ENCODE data around the gene CAPN10.

Gene CAPN10

GRCh38 chr2:240590681-240591111 is 4.2 kb downstream of the CAPN10 start:
- no peak for DNase-seq

DNA sequence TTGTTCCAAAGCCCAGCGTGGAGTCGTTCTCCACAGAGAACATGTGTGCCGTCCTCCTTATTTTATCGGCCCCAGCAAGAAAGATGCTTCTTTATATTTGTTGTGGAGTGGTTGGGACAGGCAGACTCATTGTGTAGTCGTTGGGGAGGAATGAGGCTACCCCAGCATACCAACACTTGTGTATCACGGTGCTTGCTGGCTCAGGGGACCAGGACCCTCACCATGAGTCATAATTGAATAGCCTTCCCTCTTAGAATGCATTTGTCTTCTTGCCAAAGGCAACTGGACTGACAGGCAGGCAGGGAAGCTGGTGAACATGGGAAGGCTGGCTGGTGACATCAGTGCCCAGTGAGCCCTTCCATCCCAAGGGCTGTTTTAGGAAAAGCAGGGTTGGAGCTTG is 4.7 kb downstream of the CAPN10 start:
- no peak for DNase-seq

DNA sequence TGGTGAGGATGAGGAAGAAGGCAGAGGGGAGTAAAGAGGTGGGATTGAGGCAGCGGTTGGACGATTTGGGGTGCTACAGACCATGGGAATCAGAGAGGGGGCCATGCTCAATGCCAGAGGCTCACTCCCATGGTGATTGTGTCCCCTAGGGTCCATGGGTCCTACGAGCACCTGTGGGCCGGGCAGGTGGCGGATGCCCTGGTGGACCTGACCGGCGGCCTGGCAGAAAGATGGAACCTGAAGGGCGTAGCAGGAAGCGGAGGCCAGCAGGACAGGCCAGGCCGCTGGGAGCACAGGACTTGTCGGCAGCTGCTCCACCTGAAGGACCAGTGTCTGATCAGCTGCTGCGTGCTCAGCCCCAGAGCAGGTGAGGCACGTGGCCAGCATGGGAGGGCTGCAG is 5.2 kb downstream of the CAPN10 start:
- DNase-seq, result no peak

DNA sequence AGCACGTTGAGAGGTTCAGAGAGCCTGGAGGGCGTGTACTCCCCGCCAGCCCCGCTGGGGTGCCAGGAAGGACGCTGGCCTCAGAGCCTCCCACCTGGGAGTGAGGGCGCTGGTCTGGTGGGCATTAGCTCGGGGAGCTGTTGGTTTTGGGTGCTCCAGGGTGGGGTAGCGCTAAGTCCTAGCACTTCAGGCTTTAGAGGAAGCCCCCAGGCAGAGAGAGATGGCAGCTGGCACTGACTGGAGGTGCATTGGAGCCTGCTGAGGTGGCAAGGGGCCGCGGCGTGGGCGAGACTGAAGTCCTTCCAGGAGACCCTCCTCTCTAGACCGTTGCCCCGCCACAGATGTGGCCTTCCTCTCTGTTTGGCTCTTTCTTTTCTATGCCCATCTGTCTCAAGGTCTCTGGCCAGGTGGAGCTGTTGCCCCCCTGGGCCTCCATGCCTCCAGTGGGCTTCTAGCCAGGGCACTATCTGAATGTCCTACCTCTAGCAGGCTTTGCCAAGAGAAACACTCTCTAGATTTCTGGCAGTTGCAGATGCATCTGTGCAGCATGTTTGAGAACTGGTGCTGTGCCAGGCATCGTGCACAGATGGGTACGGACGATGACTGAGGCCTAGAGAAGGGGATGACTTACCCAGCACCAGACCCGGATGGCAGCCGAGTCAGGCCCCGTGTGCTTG is 6.6 kb downstream of the CAPN10 start:
- DNase-seq, result peak; percentile 86

- no peak for DNase-seq
Observed at GRCh38 chr2:240593703-240594451, 7.3 kb downstream of the CAPN10 start.

- DNase-seq, result no peak
Observed at GRCh38 chr2:240594511-240595380, 8.2 kb downstream of the CAPN10 start.

- no peak for DNase-seq
Observed at GRCh38 chr2:240595381-240596079, 9.0 kb downstream of the CAPN10 start.

DNA sequence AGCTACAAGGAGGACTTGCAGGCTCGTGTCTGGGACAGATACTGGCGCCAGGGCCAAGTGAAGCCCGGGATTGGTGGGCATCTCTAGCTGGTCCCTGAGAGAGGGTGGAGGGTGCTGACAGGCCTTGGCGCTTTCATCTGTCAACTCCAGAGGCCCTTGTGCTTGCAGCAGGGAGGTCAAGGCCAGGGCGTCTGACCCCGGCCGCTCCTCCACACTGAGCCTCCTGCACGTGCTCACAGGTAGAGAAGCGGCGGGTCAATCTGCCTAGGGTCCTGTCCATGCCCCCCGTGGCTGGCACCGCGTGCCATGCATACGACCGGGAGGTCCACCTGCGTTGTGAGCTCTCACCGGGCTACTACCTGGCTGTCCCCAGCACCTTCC is 9.5 kb downstream of the CAPN10 start:
- no peak for DNase-seq

GRCh38 chr2:240596491-240596931 is 10.0 kb downstream of the CAPN10 start:
- no peak for DNase-seq

GRCh38 chr2:240597054-240597418 is 10.5 kb downstream of the CAPN10 start:
- DNase-seq, result no peak

DNA sequence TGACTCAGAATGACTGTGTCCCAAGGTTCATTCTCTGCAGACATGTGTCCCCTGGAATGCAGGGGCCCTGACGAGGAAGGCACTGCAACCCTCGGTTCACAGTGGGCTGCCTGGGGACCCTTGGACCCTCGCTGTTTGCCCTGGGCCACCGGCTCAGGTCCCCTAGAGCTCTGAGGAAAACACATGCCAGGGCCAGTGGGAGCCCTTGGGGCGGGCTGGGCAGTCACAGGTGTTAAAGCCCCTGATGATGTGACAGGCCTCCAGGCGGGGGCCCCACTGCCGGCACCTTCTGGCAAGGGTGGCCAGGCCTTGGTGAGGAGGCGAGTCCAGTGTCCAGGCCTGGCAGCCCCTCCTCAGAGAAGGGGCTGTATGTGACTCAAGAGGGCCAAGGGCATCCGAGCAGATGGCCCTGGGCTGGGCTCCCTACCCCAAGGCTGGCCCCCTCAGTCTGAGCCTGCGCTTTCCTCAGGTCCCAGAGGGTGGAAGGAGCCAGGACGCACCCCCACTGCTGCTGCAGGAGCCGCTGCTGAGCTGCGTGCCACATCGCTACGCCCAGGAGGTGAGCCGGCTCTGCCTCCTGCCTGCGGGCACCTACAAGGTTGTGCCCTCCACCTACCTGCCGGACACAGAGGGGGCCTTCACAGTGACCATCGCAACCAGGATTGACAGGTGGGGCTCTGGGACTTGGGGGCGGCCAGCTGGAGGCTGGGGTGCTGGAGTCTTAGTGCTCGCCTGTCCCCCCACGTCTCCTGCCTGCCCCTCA is 11.1 kb downstream of the CAPN10 start:
- DNase-seq, result no peak

DNA sequence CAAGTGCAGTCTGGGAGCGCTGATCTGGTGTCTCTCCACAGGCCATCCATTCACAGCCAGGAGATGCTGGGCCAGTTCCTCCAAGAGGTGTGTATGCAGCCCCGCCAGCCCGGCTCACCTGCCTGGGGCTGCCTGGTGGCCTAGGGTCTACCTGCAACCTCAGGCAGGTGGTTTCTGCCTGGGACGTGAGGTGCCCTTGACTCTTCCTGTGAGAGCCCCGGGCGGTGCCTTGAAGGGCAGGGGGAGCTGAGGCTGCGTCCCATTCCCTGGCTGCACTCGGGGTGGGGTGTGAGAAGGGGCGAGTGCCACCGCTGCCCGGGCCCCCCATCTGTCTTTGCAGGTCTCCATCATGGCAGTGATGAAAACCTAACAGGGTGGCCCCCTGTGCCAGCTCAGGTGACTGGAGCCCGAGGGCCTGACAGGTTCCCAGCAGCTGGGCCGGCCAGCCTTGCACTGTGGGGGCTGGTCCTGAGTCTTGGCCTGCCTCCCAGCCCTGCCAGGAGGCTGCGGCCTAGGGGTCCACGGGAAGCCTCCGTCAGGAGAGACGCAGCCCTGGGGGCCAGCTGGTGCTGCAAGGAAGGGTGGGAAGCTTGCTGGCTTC is 11.9 kb downstream of the CAPN10 start:
- DNase-seq, result no peak

GRCh38 chr2:240599141-240599583 is 12.6 kb downstream of the CAPN10 start:
- no peak for DNase-seq

GRCh38 chr2:240600451-240600961 is 14.0 kb downstream of the CAPN10 start:
- DNase-seq, result no peak

DNA sequence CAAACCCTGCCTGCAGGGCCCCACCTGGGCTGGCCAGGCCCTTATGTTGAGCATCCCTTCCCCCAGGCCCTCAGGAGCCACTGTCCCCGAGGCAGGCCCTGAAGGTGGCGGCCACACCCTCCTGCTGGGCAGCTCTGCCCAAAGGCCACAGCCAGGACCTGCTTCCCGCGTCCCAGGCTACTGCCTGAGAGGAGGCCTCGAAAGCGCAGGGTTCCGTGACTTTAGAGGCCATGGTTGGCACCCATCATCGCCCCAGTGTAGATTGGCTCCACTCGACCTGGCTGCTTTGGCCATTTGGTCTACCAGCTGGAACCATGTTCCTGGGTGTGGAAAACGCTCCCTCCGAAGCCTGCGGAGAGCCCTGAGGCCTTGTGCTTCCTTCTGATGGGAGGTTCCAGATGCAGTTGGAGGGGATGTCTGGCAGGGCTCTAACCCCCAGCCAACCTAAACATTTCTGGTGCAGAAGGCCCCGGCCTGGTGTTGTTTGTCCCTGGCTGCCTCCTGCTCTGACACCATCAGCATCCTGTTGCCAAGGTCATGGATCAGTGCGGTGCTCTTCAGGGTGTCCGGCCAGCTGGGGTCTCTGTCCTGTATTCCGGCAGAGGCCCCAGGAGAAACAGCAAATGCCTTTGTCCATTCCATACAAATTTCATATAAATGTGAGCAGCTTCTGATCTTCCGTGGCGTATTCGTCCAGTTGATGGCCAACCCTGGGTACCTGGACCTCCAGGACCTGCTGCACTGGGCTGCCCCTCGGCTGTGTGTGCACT is 14.7 kb downstream of the CAPN10 start:
- DNase-seq, result no peak

DNA sequence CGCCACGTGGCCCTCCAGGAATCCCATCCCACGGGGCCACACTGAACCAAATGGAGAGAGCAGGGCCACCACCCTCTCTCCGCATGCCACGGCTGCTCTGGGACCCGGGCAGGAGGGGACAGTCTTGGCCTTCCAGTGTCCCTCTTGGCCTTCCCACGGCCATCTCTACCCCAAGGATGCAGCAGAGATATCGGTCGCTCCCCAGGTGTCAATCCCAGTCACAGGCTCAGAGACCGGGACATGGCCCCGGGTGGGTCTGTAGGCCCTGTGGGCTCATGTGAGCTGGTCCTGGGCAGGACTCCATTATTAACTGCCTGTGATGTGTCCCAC is 15.3 kb downstream of the CAPN10 start:
- no peak for DNase-seq

DNA sequence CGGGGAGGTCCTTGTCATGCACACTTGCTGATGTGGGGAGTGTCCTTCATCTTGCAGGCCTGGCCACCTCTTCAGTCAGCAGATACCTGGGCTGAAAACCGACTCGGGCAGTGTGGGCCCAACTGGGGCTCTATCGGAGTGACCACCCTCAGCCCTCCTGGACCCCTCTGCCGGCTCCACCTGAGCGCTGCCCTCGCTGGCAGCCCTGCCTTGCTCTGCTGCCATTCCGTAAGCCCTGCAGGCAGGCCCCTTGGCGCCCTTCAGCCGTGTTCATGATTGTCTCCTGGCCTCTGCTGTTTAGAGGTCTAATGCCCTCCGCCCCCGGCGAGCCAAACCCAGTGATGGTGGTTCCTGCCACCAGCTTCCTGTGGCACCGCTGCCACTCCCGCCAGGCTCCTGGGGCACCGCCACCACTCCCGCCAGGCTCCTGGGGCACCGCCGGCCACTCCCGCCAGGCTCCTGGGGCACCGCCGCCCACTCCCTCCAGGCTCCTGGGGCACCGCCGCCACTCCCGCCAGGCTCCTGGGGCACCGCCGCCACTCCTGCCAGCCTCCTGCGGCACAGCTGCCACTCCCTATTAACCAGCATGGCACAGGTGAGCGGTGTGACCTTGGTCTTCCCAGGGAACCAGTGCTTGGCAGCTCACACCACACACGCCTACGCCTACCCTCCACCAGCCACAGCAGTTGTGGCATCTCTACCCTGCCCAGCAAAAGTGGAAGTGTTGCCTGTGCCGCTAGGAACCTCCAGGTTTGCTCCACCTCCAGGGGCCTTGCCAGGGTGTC is 15.9 kb downstream of the CAPN10 start:
- no peak for DNase-seq

DNA sequence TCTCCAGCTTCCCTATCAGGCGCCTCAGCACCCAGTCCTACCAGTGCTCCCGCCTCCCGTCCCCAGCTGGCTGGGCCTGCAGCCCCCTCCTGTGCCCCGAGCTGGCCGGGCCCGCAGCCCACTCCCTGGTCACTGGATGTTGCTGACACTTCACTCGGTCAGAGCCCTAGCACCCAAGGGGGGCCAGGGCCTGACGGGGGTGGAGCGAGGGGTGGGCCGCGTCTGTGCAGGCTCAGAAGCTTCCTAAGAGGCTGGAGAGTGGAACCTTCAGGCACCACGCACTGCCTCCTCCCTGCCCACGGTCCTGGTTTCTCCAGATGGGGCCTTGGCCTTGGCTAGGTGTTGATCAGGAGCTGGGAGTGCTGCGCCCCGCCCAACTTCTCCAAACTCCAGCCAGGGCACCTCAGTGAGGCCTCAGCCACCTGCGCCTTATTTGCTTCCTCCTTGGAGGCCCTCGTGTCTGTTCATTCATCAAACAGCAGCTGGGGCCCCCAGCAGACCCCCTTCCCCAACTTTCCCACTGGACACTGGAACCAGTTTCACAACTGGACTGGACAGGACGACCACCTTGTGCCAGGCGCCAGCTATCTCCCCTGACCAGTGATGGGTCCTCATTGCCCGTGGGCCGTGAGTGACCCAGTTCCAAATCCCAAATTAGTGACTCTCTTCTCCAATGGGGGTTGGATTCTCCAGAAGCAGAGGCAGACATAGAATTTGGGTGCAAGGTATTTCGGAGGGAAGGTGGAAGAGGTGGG is 16.7 kb downstream of the CAPN10 start:
- no peak for DNase-seq

GRCh38 chr2:240603846-240604245 is 17.3 kb downstream of the CAPN10 start:
- DNase-seq, result no peak

All from DMS 273 treated with DMSO at 0.1 percent for 48 hours (cell line).